Posterior cingulate gyrus (tissue), 11 donors: ENCODE results near the gene DNM2.

Source experiments
- DNase-seq, 10 donors: peaks; one replicate each; pipeline versions ENCODE4 v3.0.0 to v3.0.0-alpha.2; 2020 to 2021; ENCODE audit warnings: mixed read lengths in 3 of 10
- intact Hi-C: fragments of 100-400 bp; cut with DNase I; formaldehyde crosslinking; loops from one replicate; pipeline ENCODE4 v1.15.1; 2023

DNM2 gene

GRCh38 chr19:10688545-10689280 is 29.2 kb upstream of the DNM2 start:
- intact Hi-C loops: no loop called here
- DNase-seq: peak in 1 of 10 donors; percentile 68

GRCh38 chr19:10690341-10690781 is 27.5 kb upstream of the DNM2 start:
- intact Hi-C loops: no loop called here
- DNase-seq: peak in 1 of 10 donors; percentile 49

GRCh38 chr19:10691178-10691881 is 26.5 kb upstream of the DNM2 start:
- peak in 1 of 10 donors; percentile 82 for DNase-seq
- intact Hi-C loops: no loop called here

- DNase-seq: no peak
- intact Hi-C loops: no loop called here
Observed at GRCh38 chr19:10691883-10692282, 26.0 kb upstream of the DNM2 start.

DNA sequence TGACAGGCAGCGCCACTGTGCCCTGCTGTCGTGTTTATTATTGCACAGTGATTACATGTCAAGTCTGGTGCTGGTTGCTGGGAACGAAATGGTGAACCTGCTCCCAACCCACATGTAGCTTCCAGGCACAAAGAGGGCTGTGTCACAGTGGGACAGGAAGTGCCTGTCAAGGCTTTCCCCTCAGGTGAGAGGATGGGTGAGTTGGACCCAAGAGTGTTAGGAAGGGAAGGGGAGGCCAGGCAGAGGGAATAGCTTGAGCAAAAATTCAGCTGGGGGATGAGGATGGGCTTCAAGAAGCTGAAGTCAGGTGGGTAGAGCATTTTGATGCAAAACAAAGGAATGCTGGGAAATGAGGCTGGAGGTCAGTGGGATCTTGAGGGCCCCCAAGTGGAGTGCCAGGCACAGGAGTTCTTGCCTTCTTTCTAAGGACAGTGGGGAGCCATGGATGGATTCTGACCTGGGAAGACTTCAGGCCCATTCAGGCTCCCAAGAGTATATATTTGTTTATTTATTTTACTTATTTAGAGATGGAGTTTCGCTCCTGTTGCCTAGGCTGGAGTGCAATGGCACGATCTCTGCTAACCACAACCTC is 25.1 kb upstream of the DNM2 start:
- intact Hi-C loops: no loop called here
- DNase-seq: no peak

DNA sequence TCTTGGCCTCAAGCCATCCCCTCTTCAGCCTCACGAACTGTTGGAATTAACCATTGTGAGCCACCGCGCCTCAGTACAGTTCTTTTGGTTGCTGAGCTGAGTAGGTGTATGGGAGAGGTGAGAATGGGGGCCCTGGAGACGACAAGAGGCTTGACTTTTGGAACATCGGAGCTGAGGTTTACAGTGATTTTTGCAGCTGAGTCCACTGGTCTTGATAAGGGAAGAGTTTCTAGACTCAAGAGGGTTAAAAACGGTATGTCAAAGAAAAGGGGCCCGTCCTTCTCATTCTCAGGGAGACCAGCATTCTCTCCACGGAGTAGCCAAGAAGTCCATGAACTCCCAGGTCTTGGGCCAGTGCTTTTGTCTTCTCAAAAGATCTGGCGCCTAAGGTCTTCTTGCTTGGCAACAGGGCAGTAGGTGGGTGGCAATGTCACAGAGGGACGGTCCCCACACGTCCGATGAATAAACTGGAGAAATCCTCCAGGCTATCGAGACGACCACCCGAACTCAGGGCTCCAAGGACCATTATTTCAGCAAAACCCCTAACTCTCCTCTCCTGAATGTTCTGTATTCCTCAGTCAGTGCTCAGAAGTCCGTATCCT is 23.1 kb upstream of the DNM2 start:
- intact Hi-C loops: loop anchor here (5.0 kb wide), 1 partner anchor 113 kb away; no protein-coding TSS in a partner anchor
- no peak for DNase-seq

- intact Hi-C loops: loop anchor here (5.0 kb wide), 1 partner anchor 113 kb away; no protein-coding TSS in a partner anchor
- peak; percentile 71 to 99 (median 91) for DNase-seq
Observed at GRCh38 chr19:10695401-10696398, 22.2 kb upstream of the DNM2 start.

- intact Hi-C loops: loop anchor here (2.0 to 5.0 kb wide), 2 partner anchors 45 to 117 kb away; partner anchors contain the start of gene ILF3
- peak in 3 of 10 donors; percentile 42 to 68 (median 51) for DNase-seq
Observed at GRCh38 chr19:10699650-10700335, 18.1 kb upstream of the DNM2 start.

GRCh38 chr19:10701955-10702525 is 15.8 kb upstream of the DNM2 start:
- peak in 2 of 10 donors; percentile 17 to 74 for DNase-seq
- intact Hi-C loops: loop anchor here (2.0 kb wide), 1 partner anchor 47 kb away; the partner anchor contains the start of gene ILF3

DNA sequence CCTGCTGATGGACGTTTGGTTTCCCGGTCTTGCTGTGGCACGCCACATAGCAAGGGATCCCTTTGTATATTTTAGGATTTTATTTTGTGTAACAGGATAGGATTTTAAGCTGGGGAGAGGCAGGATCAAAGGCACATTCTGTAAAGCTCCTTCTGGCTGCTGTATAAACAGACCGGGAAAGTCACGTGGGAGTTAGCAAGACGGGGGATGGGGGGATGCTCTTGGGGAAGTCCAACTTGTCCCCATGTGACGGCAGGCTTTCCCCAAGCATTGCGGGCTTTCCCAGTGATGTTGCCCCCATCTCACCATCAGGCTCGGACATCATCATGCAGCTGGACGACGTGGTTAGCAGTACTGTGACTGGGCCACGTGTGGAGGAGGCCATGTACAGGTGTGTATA is 10.9 kb upstream of the DNM2 start:
- intact Hi-C loops: no loop called here
- no peak for DNase-seq

GRCh38 chr19:10707440-10707839 is 10.4 kb upstream of the DNM2 start:
- intact Hi-C loops: no loop called here
- no peak for DNase-seq

- intact Hi-C loops: no loop called here
- DNase-seq: no peak
Observed at GRCh38 chr19:10708291-10708690, 9.6 kb upstream of the DNM2 start.

DNA sequence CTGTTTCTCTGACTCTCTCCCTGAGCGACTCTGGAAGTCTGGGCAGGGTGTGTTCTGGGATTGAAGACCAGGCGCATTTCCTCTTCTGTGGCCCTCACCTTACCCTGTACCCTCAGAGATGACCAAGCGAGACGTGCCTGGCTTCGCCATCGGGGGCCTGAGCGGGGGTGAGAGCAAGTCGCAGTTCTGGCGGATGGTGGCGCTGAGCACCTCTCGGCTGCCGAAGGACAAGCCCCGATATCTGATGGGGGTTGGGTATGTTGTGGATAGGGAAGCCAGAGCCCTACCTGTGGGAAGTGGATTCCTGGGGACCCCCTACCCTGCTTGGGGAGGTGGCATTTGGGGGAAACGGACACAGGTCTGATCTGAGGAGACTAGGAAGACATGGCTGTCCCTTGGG is 5.8 kb upstream of the DNM2 start:
- intact Hi-C loops: loop anchor here (10.0 kb wide), 1 partner anchor 123 kb away; the partner anchor contains the start of gene TMED1
- no peak for DNase-seq

DNA sequence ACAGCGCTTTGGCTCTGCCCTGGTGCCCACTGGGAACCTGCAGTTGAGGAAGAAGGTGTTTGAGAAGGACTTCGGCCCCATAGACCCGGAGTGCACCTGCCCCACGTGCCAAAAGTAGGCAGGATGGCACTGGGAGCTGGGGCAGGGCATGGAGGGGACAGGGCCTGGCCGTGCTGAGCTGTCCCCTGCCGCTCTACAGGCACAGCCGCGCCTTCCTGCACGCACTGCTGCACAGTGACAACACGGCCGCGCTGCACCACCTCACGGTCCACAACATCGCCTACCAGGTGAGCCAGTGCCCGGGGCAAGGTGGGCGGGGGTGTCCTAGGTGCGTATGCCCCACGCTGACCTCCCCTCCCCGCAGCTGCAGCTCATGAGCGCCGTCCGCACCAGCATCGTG is 5.1 kb upstream of the DNM2 start:
- intact Hi-C loops: loop anchor here (10.0 kb wide), 1 partner anchor 122 kb away; the partner anchor contains the start of gene TMED1
- DNase-seq: no peak

- intact Hi-C loops: loop anchor here (10.0 kb wide), 1 partner anchor 121 kb away; the partner anchor contains the start of gene TMED1
- no peak for DNase-seq
Observed at GRCh38 chr19:10713317-10713716, 4.6 kb upstream of the DNM2 start.

DNA sequence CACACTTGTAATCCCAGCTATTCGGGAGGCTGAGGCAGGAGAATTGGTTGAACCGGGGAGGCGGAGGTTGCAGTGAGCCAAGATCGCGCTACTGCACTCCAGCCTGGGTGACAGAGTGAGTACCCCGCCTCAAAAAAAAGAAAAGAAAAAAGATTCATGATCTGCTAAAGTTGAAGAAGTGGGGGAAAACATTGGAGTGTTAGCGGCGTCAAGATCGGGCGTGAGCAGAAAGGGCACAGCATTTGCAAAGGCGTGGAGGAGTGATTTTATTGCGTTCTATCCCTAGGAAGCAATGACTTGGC is 874 bp upstream of the DNM2 start:
- no peak for DNase-seq
- intact Hi-C loops: loop anchor here (1.0 to 10.0 kb wide), 3 partner anchors 53 to 145 kb away; partner anchors contain the start of gene TMED1

DNA sequence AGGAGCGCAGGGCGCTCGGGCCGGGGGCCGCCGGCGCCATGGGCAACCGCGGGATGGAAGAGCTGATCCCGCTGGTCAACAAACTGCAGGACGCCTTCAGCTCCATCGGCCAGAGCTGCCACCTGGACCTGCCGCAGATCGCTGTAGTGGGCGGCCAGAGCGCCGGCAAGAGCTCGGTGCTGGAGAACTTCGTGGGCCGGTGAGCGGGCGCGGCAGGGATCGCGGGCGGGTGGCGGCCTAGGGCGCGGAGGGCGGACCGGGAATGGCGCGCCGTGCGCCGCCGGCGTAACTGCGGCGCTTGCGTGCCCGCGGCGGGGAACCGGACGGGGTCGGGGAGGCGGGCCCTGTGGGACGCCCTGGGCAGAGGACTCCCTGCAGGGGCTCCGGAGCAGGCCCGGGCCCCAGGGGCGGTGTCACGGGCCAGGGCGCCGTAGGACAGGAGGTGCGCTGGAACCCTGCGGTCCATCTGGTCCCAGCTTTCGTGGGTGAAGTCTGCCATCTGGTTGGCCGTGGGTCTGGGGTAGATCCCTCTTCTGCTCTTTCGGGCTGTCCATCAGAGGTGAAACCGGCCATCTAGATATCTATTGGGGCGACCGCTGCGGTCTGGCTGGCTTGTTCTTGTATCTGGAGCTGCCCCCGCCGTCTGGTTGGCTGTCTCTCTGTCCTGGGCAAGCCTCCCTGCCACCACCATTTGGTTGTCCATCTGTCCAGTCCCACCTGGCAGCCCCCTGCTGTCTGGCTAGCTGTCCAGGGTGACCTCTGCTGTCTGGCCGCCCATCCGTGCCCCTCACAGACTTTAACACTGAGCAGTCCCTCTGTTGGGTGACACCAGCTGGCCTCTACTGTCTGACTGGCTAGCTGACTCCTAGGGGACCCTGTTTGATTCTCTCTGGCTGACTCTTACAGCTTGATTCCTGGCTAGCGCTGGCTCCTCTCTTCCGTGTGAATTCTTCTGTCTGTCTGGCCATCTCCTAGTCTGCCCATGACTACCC is 622 bp downstream of the DNM2 start:
- intact Hi-C loops: loop anchor here (5.0 to 10.0 kb wide), 2 partner anchors 116 to 144 kb away; partner anchors contain the start of gene TMED1
- peak in 8 of 10 donors; percentile 32 to 91 (median 48) for DNase-seq
